Lower leg skin (tissue), 3 donors: Measurements from ENCODE around the gene TPSG1.
"Not testable (repeated sequence)": the region's sequence is repeated elsewhere in the genome, so short reads cannot be mapped to it uniquely, and the experiment has no call there.

Experiments used
- POLR2A ChIP-seq, 2 donors: fragments of 450-650 bp; IDR thresholded peaks; one replicate each; pipeline ENCODE4 v1.6.1; 2016 to 2017; ENCODE audit warnings: antibody characterized with exemption in 2 of 2, mild to moderate bottlenecking in 1 of 2, moderate library complexity in 1 of 2
- TF ChIP-seq, protein P1 (sequence below), 3 donors: fragments of 450-650 bp; IDR thresholded peaks; one replicate each; pipeline ENCODE4 v1.5.1; 2016; ENCODE audit warnings: antibody characterized with exemption in 3 of 3, mild to moderate bottlenecking in 3 of 3, moderate library complexity in 2 of 3

- TF ChIP-seq, protein P1, sequence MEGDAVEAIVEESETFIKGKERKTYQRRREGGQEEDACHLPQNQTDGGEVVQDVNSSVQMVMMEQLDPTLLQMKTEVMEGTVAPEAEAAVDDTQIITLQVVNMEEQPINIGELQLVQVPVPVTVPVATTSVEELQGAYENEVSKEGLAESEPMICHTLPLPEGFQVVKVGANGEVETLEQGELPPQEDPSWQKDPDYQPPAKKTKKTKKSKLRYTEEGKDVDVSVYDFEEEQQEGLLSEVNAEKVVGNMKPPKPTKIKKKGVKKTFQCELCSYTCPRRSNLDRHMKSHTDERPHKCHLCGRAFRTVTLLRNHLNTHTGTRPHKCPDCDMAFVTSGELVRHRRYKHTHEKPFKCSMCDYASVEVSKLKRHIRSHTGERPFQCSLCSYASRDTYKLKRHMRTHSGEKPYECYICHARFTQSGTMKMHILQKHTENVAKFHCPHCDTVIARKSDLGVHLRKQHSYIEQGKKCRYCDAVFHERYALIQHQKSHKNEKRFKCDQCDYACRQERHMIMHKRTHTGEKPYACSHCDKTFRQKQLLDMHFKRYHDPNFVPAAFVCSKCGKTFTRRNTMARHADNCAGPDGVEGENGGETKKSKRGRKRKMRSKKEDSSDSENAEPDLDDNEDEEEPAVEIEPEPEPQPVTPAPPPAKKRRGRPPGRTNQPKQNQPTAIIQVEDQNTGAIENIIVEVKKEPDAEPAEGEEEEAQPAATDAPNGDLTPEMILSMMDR (IDR thresholded peaks at IDR 0.05): not testable (repeated sequence)
- not testable (repeated sequence) for TF ChIP-seq POLR2A (IDR thresholded peaks at IDR 0.05)
Observed at GRCh38 chr16:1226692-1227091, 1.6 kb upstream of the TPSG1 start.
